G401 (cell line): ENCODE data around the gene TRAPPC11. TPM values are rescaled to one million over a fixed set of nuclear protein-coding genes. Genes with fewer than 3 reads are reported as not detected.

Experiments used
- DNase-seq: peaks from one replicate; pipeline ENCODE4 v3.0.0-alpha.2; 2015; ENCODE audit warnings: low spot score
- in situ Hi-C: cut with HindIII; loops from 2 replicates; pipeline ENCODE4 v1.10.0; 2016; ENCODE audit warnings: low sequenced_read_pairs, mixed read lengths
- total RNA-seq: library from RNA; depleted of rRNA; stranded (reverse); fragments of >200 nt; shearing (Covaris generic); gene quantifications from 2 replicates; pipeline ENCODE4 v1.2.3, GENCODE V29; 2014

TRAPPC11 gene
- total RNA-seq, 1 experiment from 2014 or later = 50.2 TPM

GRCh38 chr4:183635741-183636140 is 23.4 kb upstream of the TRAPPC11 start:
- in situ Hi-C loops = no loop called here
- peak; percentile 72 for DNase-seq

DNA sequence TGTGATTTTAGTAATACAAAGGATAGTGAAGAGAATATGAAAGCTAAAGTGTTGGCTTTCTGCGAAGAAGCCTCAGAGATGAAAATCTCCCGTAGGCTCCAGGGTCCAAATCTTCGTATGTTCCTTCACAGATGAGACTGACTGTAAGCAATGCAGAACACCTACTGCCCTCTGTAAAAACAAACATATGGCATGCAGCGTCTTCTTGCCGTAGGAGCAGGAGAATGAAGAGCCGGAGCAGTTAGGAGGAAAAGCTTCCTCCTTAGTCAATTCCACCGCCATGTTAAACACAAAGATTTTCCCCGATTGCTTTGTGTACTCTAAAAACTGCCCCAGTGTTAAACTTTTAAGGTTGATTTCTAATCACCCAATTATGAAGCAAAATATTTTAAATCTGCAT is 22.6 kb upstream of the TRAPPC11 start:
- in situ Hi-C loops = no loop called here
- DNase-seq = peak; percentile 73

DNA sequence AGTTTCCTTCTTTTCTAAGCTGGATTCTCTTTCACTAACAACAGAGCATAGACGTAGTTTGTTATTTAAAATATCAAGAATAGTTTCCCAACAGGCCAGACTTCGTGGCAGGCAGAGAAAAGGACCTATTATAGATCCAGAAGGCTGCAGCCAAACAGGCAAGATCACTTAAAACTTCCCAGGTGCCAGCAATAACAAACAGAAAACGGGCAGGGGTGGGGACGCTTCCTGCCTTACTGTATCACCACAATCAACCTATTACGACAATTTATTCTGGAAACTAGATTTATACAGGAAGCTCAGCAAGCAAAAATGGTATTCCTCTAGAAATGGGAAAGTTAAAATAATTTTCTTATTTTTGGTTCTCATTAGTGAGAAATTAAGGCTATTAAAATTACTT is 22.2 kb upstream of the TRAPPC11 start:
- DNase-seq = peak; percentile 50
- in situ Hi-C loops = no loop called here

- no peak for DNase-seq
- in situ Hi-C loops = no loop called here
These were observed 21.6 kb upstream of the TRAPPC11 start for GRCh38 chr4:183637461-183637860.

GRCh38 chr4:183638436-183638835 is 20.7 kb upstream of the TRAPPC11 start:
- in situ Hi-C loops = no loop called here

DNA sequence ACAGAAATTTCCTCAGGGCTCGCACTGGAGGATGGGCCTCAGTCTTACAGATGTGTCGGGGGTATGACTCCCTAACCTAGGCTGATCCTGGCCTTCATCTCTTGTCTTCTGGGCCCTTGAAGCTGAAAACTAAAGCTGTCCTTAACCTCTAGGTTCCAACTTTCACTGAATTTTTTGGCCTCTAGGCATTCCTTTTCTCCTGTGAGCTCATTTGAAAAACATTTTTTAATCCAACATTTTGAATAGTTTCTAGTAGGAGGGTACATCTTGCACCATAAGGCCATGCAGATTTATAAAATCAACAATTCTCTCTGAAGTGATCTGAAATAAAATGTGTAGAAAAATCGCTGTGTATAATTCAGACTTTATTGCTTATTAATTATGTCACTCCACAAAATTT is 19.8 kb upstream of the TRAPPC11 start:
- in situ Hi-C loops = no loop called here
- DNase-seq = no peak

More at GRCh38 chr4:183638436-183638835, 20.7 kb upstream of the TRAPPC11 start:
- no peak for DNase-seq

DNA sequence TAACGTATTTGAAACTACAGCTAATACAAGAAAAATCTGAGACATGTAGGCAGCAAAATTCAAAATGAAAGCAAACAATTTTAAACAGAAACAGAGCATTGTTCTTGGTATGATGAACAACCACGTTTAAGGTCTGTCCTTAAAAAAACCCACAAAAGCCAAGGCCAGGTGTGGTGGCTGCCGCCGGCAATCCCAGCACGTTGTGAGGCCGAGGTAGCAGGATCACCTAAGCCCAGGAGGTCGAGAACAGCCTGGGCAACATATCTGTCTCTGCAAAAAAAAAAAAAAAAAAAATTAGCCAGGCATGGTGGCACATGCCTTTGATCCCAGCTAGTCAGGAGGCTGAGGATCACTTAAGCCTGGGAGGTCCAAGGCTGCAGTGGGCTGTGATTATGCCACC is 13.8 kb upstream of the TRAPPC11 start:
- in situ Hi-C loops = no loop called here
- DNase-seq = no peak

GRCh38 chr4:183657564-183657963 is 1.5 kb upstream of the TRAPPC11 start:
- in situ Hi-C loops = no loop called here
- no peak for DNase-seq

GRCh38 chr4:183658362-183659028 is 598 bp upstream of the TRAPPC11 start:
- peak; percentile 30 for DNase-seq
- in situ Hi-C loops = no loop called here

GRCh38 chr4:183659872-183660242 is 764 bp downstream of the TRAPPC11 start:
- DNase-seq = no peak
- in situ Hi-C loops = no loop called here

DNA sequence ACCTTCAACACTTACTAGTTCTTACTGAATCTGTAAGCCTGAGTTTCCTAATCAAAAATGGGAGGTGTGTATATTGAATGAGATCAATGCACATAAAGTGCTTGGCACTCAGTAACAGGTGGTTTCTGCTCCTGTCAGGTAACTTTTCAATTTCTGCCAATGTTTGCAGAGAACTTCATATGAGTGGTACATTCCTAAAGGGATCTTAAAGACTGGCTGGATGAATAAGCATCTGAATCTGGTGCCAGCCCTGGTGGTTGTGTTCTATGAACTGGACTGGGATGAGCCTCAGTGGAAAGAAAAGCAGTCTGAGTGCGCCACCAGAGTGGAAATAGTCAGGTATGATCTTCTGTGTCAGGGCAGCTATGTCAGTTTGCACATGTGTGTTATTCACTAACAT is 7.0 kb downstream of the TRAPPC11 start:
- in situ Hi-C loops = no loop called here
- DNase-seq = no peak

GRCh38 chr4:183670251-183670650 is 11.2 kb downstream of the TRAPPC11 start:
- no peak for DNase-seq
- in situ Hi-C loops = no loop called here

DNA sequence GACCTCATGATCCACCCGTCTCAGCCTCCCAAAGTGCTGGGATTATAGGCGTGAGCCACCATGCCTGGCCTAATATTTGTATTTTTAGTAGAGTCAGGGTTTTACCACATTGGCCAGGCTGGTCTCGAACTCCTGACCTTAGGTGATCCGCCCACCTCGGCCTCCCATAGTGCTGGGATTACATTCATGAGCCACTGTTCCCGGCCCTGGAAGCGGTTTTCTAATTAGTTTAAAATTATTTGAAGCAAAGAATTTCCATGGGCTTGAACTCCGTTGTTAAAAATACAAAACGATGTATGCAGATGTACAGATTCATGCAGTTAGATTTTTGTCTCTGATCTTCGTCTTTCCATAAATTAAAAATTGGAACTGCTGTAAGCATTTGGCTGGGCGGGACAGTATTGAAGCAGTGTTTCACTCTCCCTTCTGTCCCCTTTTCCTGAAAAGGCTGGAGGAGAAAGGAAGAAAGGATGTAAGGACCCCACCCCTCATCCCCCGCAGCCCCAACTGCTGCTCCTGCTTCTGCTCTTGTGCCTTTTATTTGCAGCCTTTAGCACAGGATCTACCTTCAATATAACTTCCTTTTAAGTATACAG is 12.0 kb downstream of the TRAPPC11 start:
- in situ Hi-C loops = no loop called here
- DNase-seq = no peak

DNA sequence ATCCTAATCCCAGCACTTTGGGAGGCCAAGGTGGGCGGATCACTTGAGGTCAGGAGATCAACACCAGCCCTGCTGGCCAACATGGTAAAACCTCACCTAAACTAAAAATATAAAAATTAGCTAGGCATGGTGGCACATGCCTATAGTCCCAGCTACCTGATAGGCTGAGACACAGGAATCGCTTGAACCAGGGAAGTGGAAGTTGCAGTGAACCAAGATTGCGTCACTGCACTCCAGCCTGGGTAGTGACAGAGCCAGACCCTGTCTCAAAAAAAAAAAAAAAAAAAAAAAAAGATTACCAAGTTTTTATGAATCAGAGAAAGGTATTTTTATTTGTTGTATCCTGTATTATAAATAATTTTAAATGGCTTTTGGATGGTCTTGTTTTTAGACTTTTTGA is 15.1 kb downstream of the TRAPPC11 start:
- DNase-seq = no peak
- in situ Hi-C loops = no loop called here

GRCh38 chr4:183675625-183676024 is 16.5 kb downstream of the TRAPPC11 start:
- DNase-seq = no peak
- in situ Hi-C loops = no loop called here

DNA sequence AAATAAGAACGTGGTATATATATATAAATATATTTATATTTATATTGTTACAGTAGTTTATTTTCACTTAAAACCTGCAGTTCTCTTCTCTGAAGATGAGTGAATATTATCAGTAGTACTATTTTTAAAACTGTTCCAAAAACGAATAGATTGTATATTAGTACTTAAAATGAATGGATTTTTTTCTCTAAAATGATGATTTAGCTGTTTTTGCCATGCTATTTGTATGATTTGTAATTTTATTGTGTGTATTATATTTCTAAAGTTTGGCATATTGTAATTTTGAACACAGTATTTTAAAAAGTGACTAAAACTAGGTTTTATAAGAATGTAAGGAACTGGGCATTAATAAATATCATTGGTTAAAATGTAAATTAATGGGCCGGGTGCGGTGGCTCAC is 22.0 kb downstream of the TRAPPC11 start:
- no peak for DNase-seq
- in situ Hi-C loops = no loop called here

DNA sequence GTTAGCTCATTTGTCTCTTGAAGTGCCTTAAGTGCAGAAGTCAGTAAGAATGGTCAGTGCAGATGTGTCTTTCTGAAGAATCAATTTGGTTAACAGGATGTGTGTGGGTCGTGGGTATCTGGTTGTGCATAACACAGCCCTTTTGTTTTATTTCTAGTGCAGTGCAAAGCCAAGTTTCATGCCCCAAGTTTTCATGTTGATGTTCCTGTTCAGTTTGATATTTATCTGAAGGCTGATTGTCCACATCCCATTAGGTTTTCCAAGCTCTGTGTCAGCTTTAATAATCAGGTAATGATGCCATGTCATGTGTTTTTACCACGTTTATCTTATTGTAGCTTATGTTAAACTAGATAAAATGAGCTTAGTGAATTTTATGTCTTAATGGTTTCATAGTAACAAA is 27.4 kb downstream of the TRAPPC11 start:
- in situ Hi-C loops = no loop called here

DNA sequence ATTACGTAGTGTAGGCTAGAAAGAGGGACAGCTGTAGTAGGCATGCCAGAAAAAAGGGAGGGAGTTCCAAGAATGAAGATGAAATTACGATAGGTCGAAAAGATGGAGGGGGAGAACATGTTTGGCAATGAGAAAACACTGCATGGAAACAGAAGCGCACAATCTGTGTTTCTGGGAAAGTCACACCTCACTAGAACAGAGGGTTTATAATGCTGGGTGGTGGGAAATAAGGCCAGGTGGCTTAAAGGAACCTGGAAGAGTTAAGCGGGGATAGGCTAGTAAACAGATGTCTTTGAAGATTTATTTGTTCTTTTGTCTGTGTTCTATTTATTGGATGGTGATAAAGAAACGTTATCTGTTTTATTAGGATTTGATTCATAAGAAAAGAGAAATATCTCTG is 29.1 kb downstream of the TRAPPC11 start:
- in situ Hi-C loops = no loop called here
- no peak for DNase-seq

More for the DNA sequence above, 27.4 kb downstream of the TRAPPC11 start:
- DNase-seq = no peak

DNA sequence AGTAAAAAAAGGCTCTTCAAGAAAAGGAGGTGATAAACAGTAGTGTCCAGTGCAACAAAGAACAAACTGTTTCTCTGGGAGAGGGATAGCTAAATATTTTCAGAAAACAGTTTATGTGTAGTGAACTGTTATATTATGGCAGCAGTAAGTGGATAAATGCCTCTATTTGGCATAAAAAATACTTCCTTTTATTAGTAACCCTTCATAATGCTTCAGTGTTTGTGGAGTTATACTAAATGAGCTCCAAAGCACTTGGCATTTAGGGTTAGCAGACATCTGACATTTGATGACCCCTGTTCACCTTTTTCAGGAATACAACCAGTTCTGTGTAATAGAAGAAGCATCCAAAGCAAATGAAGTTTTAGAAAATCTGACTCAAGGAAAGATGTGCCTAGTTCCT is 31.9 kb downstream of the TRAPPC11 start:
- in situ Hi-C loops = no loop called here
- no peak for DNase-seq

DNA sequence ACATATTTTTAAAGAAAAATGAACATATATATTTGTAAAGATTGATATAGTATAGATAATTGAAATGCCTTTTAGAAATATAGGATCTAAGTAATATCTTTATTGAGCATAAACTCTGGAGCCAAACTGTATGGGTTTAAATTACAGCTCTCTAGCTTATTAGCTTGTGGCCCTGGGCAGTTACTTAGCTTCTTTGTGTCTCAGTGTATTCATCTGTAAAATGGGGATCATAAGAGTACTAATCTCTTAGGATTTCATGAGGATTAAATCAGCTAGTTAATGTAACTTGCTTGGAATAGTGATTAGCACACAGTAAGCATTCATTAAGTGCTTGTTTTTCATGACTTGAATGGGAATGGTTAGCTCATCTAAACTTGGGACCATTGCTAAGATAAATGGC is 32.8 kb downstream of the TRAPPC11 start:
- in situ Hi-C loops = no loop called here
- DNase-seq = no peak

GRCh38 chr4:183698909-183699308 is 39.8 kb downstream of the TRAPPC11 start:
- DNase-seq = no peak
- in situ Hi-C loops = no loop called here
